ENCODE results near the gene KYAT1.

The KYAT1 gene

GRCh38 chr9:128906741-128907140 lies 25.0 kb upstream of the KYAT1 start:
- no peak for DNase-seq

GRCh38 chr9:128905964-128906363 lies 24.2 kb upstream of the KYAT1 start:
- no peak for DNase-seq

GRCh38 chr9:128903871-128904620 lies 22.3 kb upstream of the KYAT1 start:
- no peak for DNase-seq

GRCh38 chr9:128903079-128903461 lies 21.3 kb upstream of the KYAT1 start:
- DNase-seq, result no peak

- DNase-seq, result no peak
Observed at GRCh38 chr9:128902351-128903078, 20.8 kb upstream of the KYAT1 start.

GRCh38 chr9:128901822-128902221 lies 20.1 kb upstream of the KYAT1 start:
- DNase-seq, result no peak

GRCh38 chr9:128901379-128901778 lies 19.6 kb upstream of the KYAT1 start:
- no peak for DNase-seq

- DNase-seq, result no peak
Observed at GRCh38 chr9:128899566-128900322, 18.0 kb upstream of the KYAT1 start.

GRCh38 chr9:128898845-128899565 lies 17.3 kb upstream of the KYAT1 start:
- no peak for DNase-seq

- no peak for DNase-seq
Observed at GRCh38 chr9:128898382-128898781, 16.6 kb upstream of the KYAT1 start.

GRCh38 chr9:128895556-128895955 lies 13.8 kb upstream of the KYAT1 start:
- DNase-seq, result peak in 1 of 2 experiments; percentile 27

GRCh38 chr9:128894764-128895163 lies 13.0 kb upstream of the KYAT1 start:
- DNase-seq, result no peak

- DNase-seq, result no peak
Observed at GRCh38 chr9:128893354-128893753, 11.6 kb upstream of the KYAT1 start.

GRCh38 chr9:128892221-128892921 lies 10.6 kb upstream of the KYAT1 start:
- DNase-seq, result no peak

- no peak for DNase-seq
Observed at GRCh38 chr9:128891321-128892220, 9.8 kb upstream of the KYAT1 start.

GRCh38 chr9:128887914-128888350 lies 6.2 kb upstream of the KYAT1 start:
- DNase-seq, result no peak

GRCh38 chr9:128887049-128887448 lies 5.3 kb upstream of the KYAT1 start:
- no peak for DNase-seq

GRCh38 chr9:128886211-128886891 lies 4.6 kb upstream of the KYAT1 start:
- no peak for DNase-seq

GRCh38 chr9:128885798-128886197 lies 4.0 kb upstream of the KYAT1 start:
- DNase-seq, result no peak

GRCh38 chr9:128885376-128885775 lies 3.6 kb upstream of the KYAT1 start:
- no peak for DNase-seq

- DNase-seq, result no peak
Observed at GRCh38 chr9:128884164-128884563, 2.4 kb upstream of the KYAT1 start.
